Lung (tissue), 12 donors: ENCODE data around the gene NPIPA5. TPM values are rescaled to one million over a fixed set of nuclear protein-coding genes. Genes with fewer than 3 reads are reported as not detected.
A peak's percentile ranks its signal among the peaks of the same experiment; 100 is the strongest.
"Not testable (repeated sequence)": the region's sequence is repeated elsewhere in the genome, so short reads cannot be mapped to it uniquely, and the experiment has no call there.

Source experiments
- ATAC-seq: fragments of 200-7000 bp; cut with Tn5 transposase; one replicate; pipeline ENCODE4 v1.9.1; 2020; ENCODE audit warnings: moderate number of reproducible peaks; ENCODE audit not compliant: insufficient read depth, low FRiP score
- DNase-seq, 3 donors: peaks; one replicate each; pipeline ENCODE4 v3.0.0-alpha.2; 2013 to 2017
- H3K27ac ChIP-seq, 2 donors: one replicate each; pipeline ENCODE4 v1.5.1; 2013; ENCODE audit warnings: mild to moderate bottlenecking in 2 of 2, moderate library complexity in 2 of 2, control low read depth in 1 of 2, inconsistent platforms in 1 of 2, low read depth in 1 of 2, low read length in 1 of 2
- H3K27me3 ChIP-seq, 3 donors: one replicate each; pipeline ENCODE4 v1.5.1; 2013; ENCODE audit warnings: low read length in 2 of 3; ENCODE audit not compliant: control insufficient read depth in 3 of 3, insufficient read depth in 3 of 3
- H3K36me3 ChIP-seq, 4 donors: one replicate each; pipeline ENCODE4 v1.5.1; 2013; ENCODE audit warnings: low read length in 4 of 4, mild to moderate bottlenecking in 1 of 4, moderate library complexity in 1 of 4; ENCODE audit not compliant: control insufficient read depth in 4 of 4, insufficient read depth in 4 of 4
- H3K4me1 ChIP-seq, 5 donors: one replicate each; pipeline ENCODE4 v1.5.1; 2013; ENCODE audit warnings: low read length in 5 of 5, mild to moderate bottlenecking in 2 of 5, moderate library complexity in 1 of 5; ENCODE audit not compliant: control insufficient read depth in 5 of 5, insufficient read depth in 5 of 5
- H3K4me3 ChIP-seq: one replicate; pipeline ENCODE4 v1.5.1; 2013; ENCODE audit warnings: mild to moderate bottlenecking, control low read depth, moderate library complexity
- H3K9ac ChIP-seq, 2 donors: one replicate each; pipeline ENCODE4 v1.5.1; 2013; ENCODE audit warnings: low read length in 2 of 2, control low read depth in 1 of 2; ENCODE audit not compliant: insufficient read depth in 1 of 2
- H3K9me3 ChIP-seq, 4 donors: one replicate each; pipeline ENCODE4 v1.5.1; 2013; ENCODE audit warnings: low read length in 3 of 4, mild to moderate bottlenecking in 1 of 4, moderate library complexity in 1 of 4; ENCODE audit not compliant: control insufficient read depth in 4 of 4, insufficient read depth in 3 of 4
- CTCF ChIP-seq: IDR thresholded peaks from 2 replicates; pipeline ENCODE4 v1.5.1; 2012; ENCODE audit warnings: mild to moderate bottlenecking; ENCODE audit errors: control extremely low read depth, extremely low read depth
- WGBS, 2 donors: extraction: QIAGEN DNeasy Blood & Tissue Kit; methylation state at CpG; one replicate each; pipeline ENCODE4 v1.1.7; 2013; 5-methylcytosine and 5-hydroxymethylcytosine counted together
- polyA plus RNA-seq, 2 donors: library from polyadenylated mRNA; stranded (reverse); fragments of 200-250 nt; gene quantifications; one replicate each; pipeline ENCODE4 v1.2.1, GENCODE V29; 2013
- total RNA-seq, 2 donors: library from RNA; depleted of rRNA in 1 of 2; stranded (reverse); fragments of >200 nt in 1 of 2; gene quantifications; one replicate each; pipeline ENCODE4 v1.2.1, GENCODE V29; 2014 to 2021
- donor health status: control.
- donor health status: control.
- donor health status: Bipolar disorder and iron deficiency.
- donor health status: healthy.
- donor health status: DM: yes; HTN: yes; CAD: no.

The NPIPA5 gene
- total and polyA plus RNA-seq, 4 donors = 2.4 to 28.8 (median 8.3) TPM; not detected in 1

- no peaks in the 10 kb centered on the region for H3K27me3 ChIP-seq
- H3K4me3 ChIP-seq = no peak overlapping the region
- H3K9me3 ChIP-seq = no peaks in the 10 kb centered on the region
- DNase-seq (no peak), ATAC-seq (no peak)
- peak overlapping the region in 1 of 2 donors; percentile 10 for H3K27ac ChIP-seq
- H3K36me3 ChIP-seq = no peaks in the 10 kb centered on the region
- 70 to 90% methylated on average over 9 of the region's 9 CpGs for WGBS, 2 donors
- no peak for TF ChIP-seq CTCF
- H3K9ac ChIP-seq = no peak overlapping the region
- no peaks in the 10 kb centered on the region for H3K4me1 ChIP-seq
Measured at GRCh38 chr16:15403392-15403995, 25.4 kb upstream of the NPIPA5 start.

- H3K36me3 ChIP-seq = no peaks in the 10 kb centered on the region
- no peak overlapping the region for H3K27ac ChIP-seq
- H3K4me3 ChIP-seq = no peak overlapping the region
- 95 to 99% methylated on average over 3 of the region's 3 CpGs for WGBS, 2 donors
- ATAC-seq (no peak), DNase-seq (no peak)
- H3K9ac ChIP-seq = no peak overlapping the region
- no peaks in the 10 kb centered on the region for H3K27me3 ChIP-seq
- no peak for TF ChIP-seq CTCF
- H3K9me3 ChIP-seq = no peaks in the 10 kb centered on the region
- no peaks in the 10 kb centered on the region for H3K4me1 ChIP-seq
Measured at GRCh38 chr16:15401972-15402371, 23.9 kb upstream of the NPIPA5 start.

GRCh38 chr16:15400314-15400713 is 22.2 kb upstream of the NPIPA5 start:
- H3K36me3 ChIP-seq, H3K9me3 ChIP-seq, H3K4me3 ChIP-seq, ATAC-seq, H3K4me1 ChIP-seq, H3K27me3 ChIP-seq, H3K9ac ChIP-seq, H3K27ac ChIP-seq, DNase-seq: not testable (repeated sequence)
- WGBS, 2 donors = 92 to 93% methylated on average over 6 of the region's 6 CpGs

GRCh38 chr16:15399317-15399716 is 21.2 kb upstream of the NPIPA5 start:
- no peak for ATAC-seq

More at GRCh38 chr16:15399317-15399716, 21.2 kb upstream of the NPIPA5 start:
- H3K27ac ChIP-seq = no peak overlapping the region
- 88 to 93% methylated on average over 3 of the region's 3 CpGs for WGBS, 2 donors
- no peak for TF ChIP-seq CTCF
- H3K4me3 ChIP-seq = no peak overlapping the region
- no peaks in the 10 kb centered on the region for H3K9me3 ChIP-seq
- no peak overlapping the region for H3K9ac ChIP-seq
- no peaks in the 10 kb centered on the region for H3K27me3 ChIP-seq
- peaks cover 0 to 2% (median 0%) of the 10 kb centered on the region in 5 donors for H3K4me1 ChIP-seq
- H3K36me3 ChIP-seq = no peaks in the 10 kb centered on the region
- DNase-seq = no peak
